ENCODE measurements around the gene XDH.

GRCh38 chr2:31406593-31407385 lies 7.8 kb downstream of the XDH start:
- no peak for TF ChIP-seq CTCF (IDR thresholded peaks at IDR 0.05; ENCODE audit: low read depth, low read length, poor library complexity, severe bottlenecking)
- TF ChIP-seq EZH2phosphoT487 (IDR thresholded peaks at IDR 0.05; ENCODE audit: borderline replicate concordance, low read length), result no peak

Data from DOHH2 (cell line).